ENCODE results near the gene CEMIP.
"Not testable (repeated sequence)": the region's sequence is repeated elsewhere in the genome, so short reads cannot be mapped to it uniquely, and the experiment has no call there.

Gene CEMIP

DNA sequence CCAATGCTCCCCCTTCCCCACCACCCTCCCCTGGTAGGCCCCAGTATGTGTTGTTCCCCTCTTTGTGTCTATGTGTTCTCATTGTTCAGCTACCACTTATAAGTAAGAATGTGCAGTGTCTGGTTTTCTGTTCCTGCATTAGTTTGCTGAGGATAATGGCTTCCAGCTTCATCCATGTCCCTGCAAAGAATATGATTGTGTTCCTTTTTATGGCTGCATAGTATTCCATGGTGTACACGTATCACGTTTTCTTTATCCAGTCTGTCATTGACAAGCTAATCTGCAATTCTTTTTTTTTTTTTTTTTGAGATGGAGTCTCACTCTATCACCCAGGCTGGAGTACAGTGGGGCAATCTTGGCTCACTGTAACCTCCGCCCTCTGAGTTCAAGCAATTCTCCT lies 15.9 kb upstream of the CEMIP start:
- H3K9me3 ChIP-seq (ENCODE audit: control insufficient read depth, low read length); H3K9ac ChIP-seq (ENCODE audit: low read length); H3K27me3 ChIP-seq (ENCODE audit: control insufficient read depth, insufficient read depth, low read length); H3K4me1 ChIP-seq (ENCODE audit: control insufficient read depth, insufficient read depth, low read length); H3K4me3 ChIP-seq (ENCODE audit: low read length); H3K36me3 ChIP-seq (ENCODE audit: control insufficient read depth, insufficient read depth, low read length): not testable (repeated sequence)

GRCh38 chr15:80764535-80764934 lies 14.6 kb upstream of the CEMIP start:
- Histone ChIP-seq H3K4me3 (ENCODE audit: low read length) (no peak overlapping the region), H3K9ac (ENCODE audit: low read length) (no peak overlapping the region), H3K36me3 (ENCODE audit: control insufficient read depth, insufficient read depth, low read length) (no peaks in the 10 kb centered on the region), H3K27me3 (ENCODE audit: control insufficient read depth, insufficient read depth, low read length) (no peaks in the 10 kb centered on the region), H3K9me3 (ENCODE audit: control insufficient read depth, low read length) (no peaks in the 10 kb centered on the region), H3K4me1 (ENCODE audit: control insufficient read depth, insufficient read depth, low read length) (no peaks in the 10 kb centered on the region)

DNA sequence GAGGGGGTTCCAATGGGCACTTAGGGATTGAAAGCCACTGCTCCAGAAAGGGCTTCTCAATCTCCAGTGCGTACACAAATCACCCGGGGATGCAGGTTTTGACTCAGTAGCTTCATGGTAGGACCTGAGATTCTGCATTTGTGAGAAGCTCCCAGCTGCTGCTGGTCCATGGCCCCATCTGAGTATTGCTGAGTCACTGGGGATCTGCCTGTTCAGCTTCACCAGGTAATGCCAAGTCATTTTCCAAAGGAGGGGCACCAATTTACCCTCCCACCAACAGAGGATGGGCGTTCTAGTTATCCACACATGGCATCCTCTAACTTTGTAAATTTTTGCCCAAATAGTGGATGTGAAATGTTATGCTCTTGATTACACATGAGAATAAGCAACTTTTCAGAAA lies 12.9 kb upstream of the CEMIP start:
- no peaks in the 10 kb centered on the region for H3K4me1 ChIP-seq (ENCODE audit: control insufficient read depth, insufficient read depth, low read length)
- H3K27me3 ChIP-seq (ENCODE audit: control insufficient read depth, insufficient read depth, low read length): no peaks in the 10 kb centered on the region
- no peaks in the 10 kb centered on the region for H3K36me3 ChIP-seq (ENCODE audit: control insufficient read depth, insufficient read depth, low read length)
- no peak overlapping the region for H3K4me3 ChIP-seq (ENCODE audit: low read length)
- H3K9me3 ChIP-seq (ENCODE audit: control insufficient read depth, low read length): no peaks in the 10 kb centered on the region
- H3K9ac ChIP-seq (ENCODE audit: low read length): no peak overlapping the region

DNA sequence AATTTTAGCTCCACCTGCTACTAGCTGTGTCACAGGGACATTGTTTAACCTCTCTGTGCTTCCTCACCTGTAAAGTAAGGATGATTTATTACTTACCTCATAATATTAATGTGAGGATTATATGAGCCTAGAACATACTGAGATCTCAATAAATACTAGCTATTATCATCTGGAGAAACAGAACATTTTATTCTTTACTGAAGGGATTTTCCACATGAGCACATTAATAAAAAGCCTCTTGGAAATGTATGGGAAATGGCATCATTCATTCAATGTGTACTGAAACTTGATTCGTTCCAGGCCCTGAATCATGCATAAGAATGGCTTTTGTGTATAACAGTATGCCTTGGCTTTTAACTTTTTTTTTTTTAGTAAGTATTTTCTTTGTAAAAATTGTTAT lies 11.0 kb upstream of the CEMIP start:
- Histone ChIP-seq H3K9me3 (ENCODE audit: control insufficient read depth, low read length) (no peaks in the 10 kb centered on the region), H3K9ac (ENCODE audit: low read length) (no peak overlapping the region), H3K36me3 (ENCODE audit: control insufficient read depth, insufficient read depth, low read length) (no peaks in the 10 kb centered on the region), H3K4me1 (ENCODE audit: control insufficient read depth, insufficient read depth, low read length) (no peaks in the 10 kb centered on the region), H3K27me3 (ENCODE audit: control insufficient read depth, insufficient read depth, low read length) (no peaks in the 10 kb centered on the region), H3K4me3 (ENCODE audit: low read length) (no peak overlapping the region)

DNA sequence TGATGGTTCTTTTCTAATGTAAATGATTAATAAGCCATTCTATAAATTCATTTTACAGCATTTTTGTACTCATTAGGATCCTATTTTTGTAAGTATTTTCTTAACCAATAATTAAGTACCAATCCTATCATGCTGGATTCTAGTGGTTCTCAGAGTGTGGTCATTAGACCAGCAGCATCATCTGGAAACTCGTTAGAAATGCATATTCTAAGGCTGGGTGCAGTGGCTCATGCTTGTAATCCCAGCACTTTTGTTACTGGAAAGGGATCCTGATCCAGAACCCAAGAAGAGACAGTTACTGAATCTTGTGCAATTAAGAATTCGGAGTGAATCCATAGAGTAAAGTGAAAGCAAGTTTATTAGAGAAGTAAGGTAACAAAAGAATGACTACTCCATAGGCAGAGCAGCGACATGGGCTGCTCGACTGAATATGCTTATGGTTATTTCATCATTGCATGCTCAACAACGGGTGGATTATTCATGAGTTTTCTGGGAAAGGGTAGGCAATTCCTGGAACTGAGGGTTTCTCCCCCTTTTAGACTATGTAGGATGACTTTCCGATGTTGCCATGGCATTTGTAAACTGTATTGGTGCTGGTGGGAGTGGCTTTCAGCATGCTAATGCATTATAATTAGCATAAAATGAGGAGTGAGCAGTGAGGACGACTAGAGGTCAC lies 9.9 kb upstream of the CEMIP start:
- H3K9ac ChIP-seq (ENCODE audit: low read length): no peak overlapping the region
- no peak overlapping the region for H3K4me3 ChIP-seq (ENCODE audit: low read length)
- H3K36me3 ChIP-seq (ENCODE audit: control insufficient read depth, insufficient read depth, low read length): no peaks in the 10 kb centered on the region
- H3K27me3 ChIP-seq (ENCODE audit: control insufficient read depth, insufficient read depth, low read length): no peaks in the 10 kb centered on the region
- no peaks in the 10 kb centered on the region for H3K4me1 ChIP-seq (ENCODE audit: control insufficient read depth, insufficient read depth, low read length)
- H3K9me3 ChIP-seq (ENCODE audit: control insufficient read depth, low read length): no peaks in the 10 kb centered on the region

DNA sequence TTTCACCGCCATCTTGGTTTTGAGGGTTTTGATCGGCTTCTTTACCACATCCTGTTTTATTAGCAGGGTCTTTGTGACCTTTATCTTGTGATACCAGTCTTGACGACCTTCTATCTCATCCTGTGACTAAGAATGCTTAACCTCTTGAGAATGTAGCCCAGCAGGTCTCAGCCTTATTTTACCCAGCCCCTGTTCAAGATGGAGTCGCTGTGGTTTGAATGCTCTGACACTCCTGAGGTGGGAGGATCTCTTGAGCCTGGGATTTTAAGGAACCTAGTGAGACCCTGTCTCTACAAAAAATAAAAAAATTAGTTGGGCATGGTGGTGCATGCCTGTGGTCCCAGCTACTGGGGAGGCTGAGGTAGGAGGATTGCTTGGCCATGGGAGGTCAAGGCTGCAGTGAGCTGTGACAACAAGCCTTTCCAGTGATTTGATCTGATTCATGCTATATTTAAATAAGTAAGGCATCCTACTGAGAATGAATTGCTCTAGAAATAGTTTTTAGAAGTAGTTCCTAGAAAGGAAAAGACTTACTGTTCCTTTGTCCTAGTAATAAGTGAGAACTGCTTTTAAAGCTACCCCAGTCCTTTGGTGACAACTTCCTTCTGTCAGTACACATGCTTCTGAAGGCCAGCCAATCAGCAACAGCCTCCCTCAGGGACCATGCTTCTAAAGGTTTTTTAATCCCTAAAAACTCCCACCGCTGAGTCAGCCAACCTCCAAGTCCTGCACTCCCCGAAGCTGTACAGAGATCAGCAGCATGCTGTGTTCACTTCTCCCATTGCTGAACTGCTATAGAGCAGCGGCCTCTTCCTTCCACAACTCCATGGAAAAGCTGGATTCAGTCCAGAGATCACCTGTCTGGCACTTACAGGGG lies 9.1 kb upstream of the CEMIP start:
- Histone ChIP-seq H3K27me3 (ENCODE audit: control insufficient read depth, insufficient read depth, low read length) (no peaks in the 10 kb centered on the region), H3K4me3 (ENCODE audit: low read length) (no peak overlapping the region), H3K9me3 (ENCODE audit: control insufficient read depth, low read length) (no peaks in the 10 kb centered on the region), H3K4me1 (ENCODE audit: control insufficient read depth, insufficient read depth, low read length) (no peaks in the 10 kb centered on the region), H3K9ac (ENCODE audit: low read length) (no peak overlapping the region), H3K36me3 (ENCODE audit: control insufficient read depth, insufficient read depth, low read length) (no peaks in the 10 kb centered on the region)

GRCh38 chr15:80773122-80773551 lies 6.0 kb upstream of the CEMIP start:
- Histone ChIP-seq H3K9me3 (ENCODE audit: control insufficient read depth, low read length) (no peaks in the 10 kb centered on the region), H3K36me3 (ENCODE audit: control insufficient read depth, insufficient read depth, low read length) (no peaks in the 10 kb centered on the region), H3K4me3 (ENCODE audit: low read length) (no peak overlapping the region), H3K9ac (ENCODE audit: low read length) (no peak overlapping the region), H3K4me1 (ENCODE audit: control insufficient read depth, insufficient read depth, low read length) (peaks cover 5% of the 10 kb centered on the region), H3K27me3 (ENCODE audit: control insufficient read depth, insufficient read depth, low read length) (peaks cover 6% of the 10 kb centered on the region)

DNA sequence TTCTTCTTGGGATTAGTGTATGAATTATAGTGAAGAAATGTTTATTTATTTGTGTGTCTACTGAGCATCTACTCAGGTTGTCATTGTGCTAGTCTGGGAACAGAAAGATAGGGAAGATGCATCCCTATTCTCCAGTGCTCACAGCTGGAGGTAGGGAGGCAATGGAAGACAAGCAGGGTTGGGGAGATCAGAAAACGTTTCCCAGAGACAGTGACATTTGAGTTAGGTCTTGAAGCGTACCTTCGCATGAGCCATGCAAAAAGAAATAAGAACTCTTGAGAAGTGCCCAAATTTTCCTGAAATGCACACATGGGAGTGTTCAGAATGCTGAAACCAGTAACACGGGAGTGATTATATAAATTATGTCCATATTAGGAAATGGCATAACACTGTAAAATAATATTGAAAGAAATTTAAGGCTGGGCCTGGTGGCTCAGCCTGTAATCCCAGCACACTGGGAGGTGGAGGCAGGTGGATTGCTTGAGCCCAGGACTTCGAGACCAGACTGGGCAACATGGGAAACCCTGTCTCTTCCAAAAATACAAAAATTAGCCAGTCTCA lies 5.3 kb upstream of the CEMIP start:
- no peak overlapping the region for H3K9ac ChIP-seq (ENCODE audit: low read length)
- no peak overlapping the region for H3K4me3 ChIP-seq (ENCODE audit: low read length)
- no peaks in the 10 kb centered on the region for H3K9me3 ChIP-seq (ENCODE audit: control insufficient read depth, low read length)
- peaks cover 13% of the 10 kb centered on the region for H3K27me3 ChIP-seq (ENCODE audit: control insufficient read depth, insufficient read depth, low read length)
- no peaks in the 10 kb centered on the region for H3K36me3 ChIP-seq (ENCODE audit: control insufficient read depth, insufficient read depth, low read length)
- H3K4me1 ChIP-seq (ENCODE audit: control insufficient read depth, insufficient read depth, low read length): peaks cover 11% of the 10 kb centered on the region

DNA sequence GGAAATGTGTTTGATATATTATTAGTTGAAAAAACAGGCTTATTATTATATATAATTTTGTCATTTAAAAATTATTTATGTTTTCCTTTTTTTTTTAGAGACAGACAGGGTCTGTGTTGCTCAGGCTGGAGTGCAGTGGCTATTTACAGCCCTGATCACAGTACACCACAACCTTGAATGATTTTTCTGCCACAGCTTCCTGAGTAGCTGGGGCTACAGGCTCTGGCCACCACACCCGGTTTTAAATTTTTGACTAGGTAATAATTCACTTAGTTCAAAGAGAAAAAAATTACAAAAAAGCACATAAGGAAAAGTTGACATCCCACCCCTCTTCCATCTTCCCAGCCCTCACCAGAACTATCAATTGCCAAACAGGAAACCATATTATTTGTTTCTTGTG lies 4.7 kb upstream of the CEMIP start:
- no peaks in the 10 kb centered on the region for H3K36me3 ChIP-seq (ENCODE audit: control insufficient read depth, insufficient read depth, low read length)
- no peak overlapping the region for H3K9ac ChIP-seq (ENCODE audit: low read length)
- H3K4me1 ChIP-seq (ENCODE audit: control insufficient read depth, insufficient read depth, low read length): peaks cover 14% of the 10 kb centered on the region
- peaks cover 17% of the 10 kb centered on the region for H3K27me3 ChIP-seq (ENCODE audit: control insufficient read depth, insufficient read depth, low read length)
- H3K4me3 ChIP-seq (ENCODE audit: low read length): no peak overlapping the region
- H3K9me3 ChIP-seq (ENCODE audit: control insufficient read depth, low read length): no peaks in the 10 kb centered on the region

GRCh38 chr15:80775338-80775737 lies 3.8 kb upstream of the CEMIP start:
- no peak overlapping the region for H3K9ac ChIP-seq (ENCODE audit: low read length)
- H3K36me3 ChIP-seq (ENCODE audit: control insufficient read depth, insufficient read depth, low read length): no peaks in the 10 kb centered on the region
- H3K27me3 ChIP-seq (ENCODE audit: control insufficient read depth, insufficient read depth, low read length): peaks cover 25% of the 10 kb centered on the region
- H3K4me1 ChIP-seq (ENCODE audit: control insufficient read depth, insufficient read depth, low read length): peaks cover 22% of the 10 kb centered on the region
- no peaks in the 10 kb centered on the region for H3K9me3 ChIP-seq (ENCODE audit: control insufficient read depth, low read length)
- H3K4me3 ChIP-seq (ENCODE audit: low read length): no peak overlapping the region

DNA sequence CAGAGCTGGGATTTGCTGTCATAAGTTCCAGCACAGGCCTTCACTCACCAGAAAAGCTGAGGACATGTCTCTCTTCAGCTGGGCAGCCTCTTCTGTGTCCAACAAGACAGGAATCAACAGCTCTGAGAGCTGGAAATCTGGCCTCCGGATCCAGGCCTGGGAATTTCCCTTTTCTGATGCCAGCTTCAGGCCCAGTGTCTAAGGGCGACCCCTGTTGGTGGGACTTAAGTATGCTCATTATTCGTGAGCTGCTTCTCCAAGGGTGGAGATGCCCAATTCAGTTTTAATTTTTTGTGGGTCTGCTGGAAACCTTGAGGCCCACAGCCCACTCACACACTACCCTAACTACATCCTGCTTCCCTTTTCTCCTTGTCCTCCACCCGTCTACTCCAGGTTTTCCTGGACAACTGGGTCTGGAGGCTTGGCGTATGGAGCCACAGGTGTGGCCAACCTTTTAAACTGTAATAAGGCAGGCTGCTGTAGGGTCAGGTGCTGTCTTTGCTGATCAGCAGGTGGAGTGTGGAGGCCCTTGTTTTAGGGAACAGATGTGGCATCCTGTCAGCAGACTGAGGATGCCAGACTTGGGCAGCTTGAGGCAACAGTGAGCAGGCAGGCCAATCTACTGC lies 2.6 kb upstream of the CEMIP start:
- Histone ChIP-seq H3K4me3 (ENCODE audit: low read length) (no peak overlapping the region), H3K9ac (ENCODE audit: low read length) (no peak overlapping the region), H3K4me1 (ENCODE audit: control insufficient read depth, insufficient read depth, low read length) (peaks cover 26% of the 10 kb centered on the region), H3K9me3 (ENCODE audit: control insufficient read depth, low read length) (no peaks in the 10 kb centered on the region), H3K36me3 (ENCODE audit: control insufficient read depth, insufficient read depth, low read length) (no peaks in the 10 kb centered on the region), H3K27me3 (ENCODE audit: control insufficient read depth, insufficient read depth, low read length) (peaks cover 37% of the 10 kb centered on the region)

DNA sequence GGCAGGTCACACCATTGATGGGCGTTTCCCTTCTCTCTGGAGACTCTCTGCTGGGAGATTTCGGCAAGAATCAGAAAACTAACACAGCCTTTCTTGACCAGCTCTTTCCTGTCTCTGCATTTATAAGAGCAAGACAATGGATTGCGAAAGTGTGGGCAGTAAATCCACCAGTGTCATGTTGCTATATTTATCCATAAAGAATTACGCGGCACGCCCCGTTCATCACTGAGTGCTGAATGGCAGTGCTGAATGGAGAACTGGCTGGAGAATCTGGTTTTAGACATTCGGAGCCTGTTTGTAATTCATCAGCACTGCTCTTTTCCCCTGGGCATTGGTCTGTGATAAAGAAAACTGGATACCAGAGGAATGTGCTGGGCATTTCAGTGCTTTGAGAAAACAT lies 2.0 kb upstream of the CEMIP start:
- Histone ChIP-seq H3K27me3 (ENCODE audit: control insufficient read depth, insufficient read depth, low read length) (peaks cover 37% of the 10 kb centered on the region), H3K36me3 (ENCODE audit: control insufficient read depth, insufficient read depth, low read length) (no peaks in the 10 kb centered on the region), H3K9ac (ENCODE audit: low read length) (no peak overlapping the region), H3K4me3 (ENCODE audit: low read length) (no peak overlapping the region), H3K9me3 (ENCODE audit: control insufficient read depth, low read length) (no peaks in the 10 kb centered on the region), H3K4me1 (ENCODE audit: control insufficient read depth, insufficient read depth, low read length) (peaks cover 26% of the 10 kb centered on the region)
